HG03060 (cell line): ENCODE results near the gene CYP2C18.
"Not testable (repeated sequence)": the region's sequence is repeated elsewhere in the genome, so short reads cannot be mapped to it uniquely, and the experiment has no call there.

ENCODE experiments used
- ATAC-seq: cut with Tn5 transposase; IDR thresholded peaks from one replicate; pipeline ENCODE4 v1.9.1; 2021; ENCODE audit warnings: low read depth, moderate number of reproducible peaks; ENCODE audit not compliant: unreplicated experiment

The CYP2C18 gene

DNA sequence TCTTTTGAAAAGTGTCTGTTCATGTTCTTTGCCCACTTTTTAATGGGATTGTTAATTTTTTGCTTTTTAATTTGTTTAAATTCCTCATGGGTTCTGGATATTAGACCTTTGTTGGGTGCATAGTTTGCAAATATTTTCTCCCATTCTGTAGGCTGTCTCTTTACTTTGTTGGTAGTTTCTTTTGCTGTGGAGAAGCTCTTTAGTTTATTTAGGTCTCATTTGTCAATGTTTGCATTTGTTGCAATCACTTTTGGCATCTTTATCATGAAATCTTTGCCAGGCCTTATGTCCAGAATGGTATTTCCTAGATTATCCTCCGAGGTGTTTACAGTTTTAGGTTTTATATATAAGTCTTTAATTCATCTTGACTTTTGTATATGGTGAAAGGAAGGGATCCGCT, 55.1 kb downstream of the CYP2C18 start:
- no peak for ATAC-seq

DNA sequence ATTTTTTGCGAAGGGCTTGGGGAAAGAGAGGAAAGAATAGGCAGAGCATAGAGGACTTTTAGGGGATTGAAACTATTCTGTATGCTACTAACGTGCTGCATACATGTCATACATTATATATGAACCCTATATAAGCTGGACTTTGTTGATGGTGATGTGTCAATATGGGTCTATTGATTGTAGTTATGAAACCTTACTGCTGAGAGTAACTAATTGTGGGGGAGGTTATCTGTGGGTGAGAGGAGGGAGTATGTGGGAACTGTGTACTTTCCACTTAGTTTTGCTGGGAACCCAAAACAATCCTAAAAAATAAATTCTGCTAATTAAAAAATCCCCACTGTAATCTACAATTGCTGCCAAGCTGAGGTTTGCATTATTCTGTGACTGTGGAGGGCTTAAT, 63.6 kb downstream of the CYP2C18 start:
- ATAC-seq = no peak

DNA sequence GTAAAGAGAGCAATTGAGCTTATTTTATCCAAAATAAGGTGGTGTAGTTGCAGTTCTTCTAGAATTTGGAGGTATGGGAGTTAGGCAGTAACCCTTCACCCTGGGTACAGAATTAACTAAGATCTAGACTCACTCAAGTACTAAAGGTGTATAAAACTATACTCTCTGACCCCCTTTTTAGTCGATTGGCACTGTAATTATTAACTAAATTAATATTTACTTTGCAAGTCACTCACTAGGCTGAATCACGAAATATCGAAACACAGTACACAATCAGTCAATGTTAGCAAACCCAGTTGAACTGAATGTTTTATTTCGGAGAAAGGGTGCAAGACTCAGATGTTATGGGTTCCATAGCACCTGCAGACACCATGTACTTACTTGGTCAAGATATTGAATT, 64.3 kb downstream of the CYP2C18 start:
- no peak for ATAC-seq

GRCh38 chr10:94757916-94758315, 74.4 kb downstream of the CYP2C18 start:
- ATAC-seq = no peak

DNA sequence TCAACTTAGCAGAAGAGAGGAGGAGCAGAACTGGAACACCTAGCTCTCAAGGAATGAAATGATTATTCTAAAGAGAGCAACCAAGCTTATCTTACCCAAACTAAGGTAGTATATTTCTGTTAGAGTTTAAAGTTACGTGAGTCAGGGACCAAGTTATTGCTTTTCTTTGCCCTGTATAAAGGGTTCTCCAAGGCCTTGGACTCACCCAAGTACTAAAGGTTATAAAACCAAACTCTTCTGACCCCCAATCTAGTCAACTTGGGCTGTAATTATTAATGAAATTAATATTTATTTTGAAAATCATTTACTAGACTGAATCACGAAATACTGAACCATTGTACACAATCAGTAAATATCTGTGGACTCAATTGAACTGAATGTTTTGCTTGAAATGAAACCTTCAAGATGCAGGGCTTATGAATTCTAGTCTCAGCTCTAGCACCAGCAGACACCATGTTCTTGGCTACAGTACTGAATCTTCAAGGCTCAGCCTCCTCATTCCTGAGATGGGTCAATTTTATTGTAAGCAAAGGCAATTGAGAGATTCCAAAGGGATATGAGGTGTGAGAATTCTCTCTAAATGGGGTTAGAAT, 77.2 kb downstream of the CYP2C18 start:
- no peak for ATAC-seq

GRCh38 chr10:94762393-94762792, 78.9 kb downstream of the CYP2C18 start, which contains the start of gene CYP2C19:
TSS of gene CYP2C19 (plus strand) at chr10:94762681. CDS start at chr10:94762706, 25 bp downstream.
- no peak for ATAC-seq

- not testable (repeated sequence) for ATAC-seq
Measured at GRCh38 chr10:94775425-94775824, 91.9 kb downstream of the CYP2C18 start.

- ATAC-seq = no peak
Measured at GRCh38 chr10:94777886-94778458, 94.4 kb downstream of the CYP2C18 start.

DNA sequence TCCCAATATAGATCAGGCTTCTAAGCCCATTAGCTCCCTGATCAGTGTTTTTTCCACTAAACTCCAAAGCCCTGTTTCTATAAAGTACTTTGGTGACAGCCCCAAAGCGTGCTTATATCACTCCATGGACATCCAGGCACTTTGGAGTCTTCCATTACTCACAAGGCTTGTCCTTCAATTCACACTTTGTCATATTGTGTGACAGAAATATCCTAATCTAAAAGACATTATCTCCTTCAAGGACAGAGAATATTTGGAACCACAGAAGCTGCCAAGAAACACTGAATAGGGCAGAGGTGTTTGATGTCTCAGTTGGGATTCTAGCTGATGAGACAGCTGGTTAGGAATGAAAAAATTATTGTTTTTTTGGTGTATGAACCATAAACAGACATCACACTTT, 97.3 kb downstream of the CYP2C18 start:
- ATAC-seq = no peak

- no peak for ATAC-seq
Measured at GRCh38 chr10:94784256-94784655, 100.7 kb downstream of the CYP2C18 start.

DNA sequence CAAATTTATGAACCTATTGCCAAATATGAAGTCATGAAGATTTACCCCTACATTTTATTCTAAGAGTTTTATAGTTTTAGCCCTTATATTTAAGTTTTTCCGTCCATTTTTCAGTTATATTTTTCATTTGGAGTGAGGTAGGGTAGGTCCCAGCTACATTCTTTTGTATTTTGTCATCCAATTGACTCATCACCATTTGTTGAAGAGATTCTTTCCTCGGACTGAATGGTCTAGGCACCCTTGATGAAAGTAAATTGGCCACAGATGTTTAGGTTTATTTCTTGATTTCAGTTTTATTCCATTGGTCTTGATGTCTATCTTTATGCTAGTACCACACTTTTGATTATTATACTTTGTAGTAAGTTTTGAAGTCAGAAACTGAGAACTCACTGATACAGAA, 101.7 kb downstream of the CYP2C18 start:
- ATAC-seq = no peak
